ENCODE results near the gene RBM19.

The RBM19 gene, protein sequence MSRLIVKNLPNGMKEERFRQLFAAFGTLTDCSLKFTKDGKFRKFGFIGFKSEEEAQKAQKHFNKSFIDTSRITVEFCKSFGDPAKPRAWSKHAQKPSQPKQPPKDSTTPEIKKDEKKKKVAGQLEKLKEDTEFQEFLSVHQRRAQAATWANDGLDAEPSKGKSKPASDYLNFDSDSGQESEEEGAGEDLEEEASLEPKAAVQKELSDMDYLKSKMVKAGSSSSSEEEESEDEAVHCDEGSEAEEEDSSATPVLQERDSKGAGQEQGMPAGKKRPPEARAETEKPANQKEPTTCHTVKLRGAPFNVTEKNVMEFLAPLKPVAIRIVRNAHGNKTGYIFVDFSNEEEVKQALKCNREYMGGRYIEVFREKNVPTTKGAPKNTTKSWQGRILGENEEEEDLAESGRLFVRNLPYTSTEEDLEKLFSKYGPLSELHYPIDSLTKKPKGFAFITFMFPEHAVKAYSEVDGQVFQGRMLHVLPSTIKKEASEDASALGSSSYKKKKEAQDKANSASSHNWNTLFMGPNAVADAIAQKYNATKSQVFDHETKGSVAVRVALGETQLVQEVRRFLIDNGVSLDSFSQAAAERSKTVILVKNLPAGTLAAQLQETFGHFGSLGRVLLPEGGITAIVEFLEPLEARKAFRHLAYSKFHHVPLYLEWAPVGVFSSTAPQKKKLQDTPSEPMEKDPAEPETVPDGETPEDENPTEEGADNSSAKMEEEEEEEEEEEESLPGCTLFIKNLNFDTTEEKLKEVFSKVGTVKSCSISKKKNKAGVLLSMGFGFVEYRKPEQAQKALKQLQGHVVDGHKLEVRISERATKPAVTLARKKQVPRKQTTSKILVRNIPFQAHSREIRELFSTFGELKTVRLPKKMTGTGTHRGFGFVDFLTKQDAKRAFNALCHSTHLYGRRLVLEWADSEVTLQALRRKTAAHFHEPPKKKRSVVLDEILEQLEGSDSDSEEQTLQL
- total RNA-seq = 76.9 to 113 (median 87.0) reads per million in 3 donors

DNA sequence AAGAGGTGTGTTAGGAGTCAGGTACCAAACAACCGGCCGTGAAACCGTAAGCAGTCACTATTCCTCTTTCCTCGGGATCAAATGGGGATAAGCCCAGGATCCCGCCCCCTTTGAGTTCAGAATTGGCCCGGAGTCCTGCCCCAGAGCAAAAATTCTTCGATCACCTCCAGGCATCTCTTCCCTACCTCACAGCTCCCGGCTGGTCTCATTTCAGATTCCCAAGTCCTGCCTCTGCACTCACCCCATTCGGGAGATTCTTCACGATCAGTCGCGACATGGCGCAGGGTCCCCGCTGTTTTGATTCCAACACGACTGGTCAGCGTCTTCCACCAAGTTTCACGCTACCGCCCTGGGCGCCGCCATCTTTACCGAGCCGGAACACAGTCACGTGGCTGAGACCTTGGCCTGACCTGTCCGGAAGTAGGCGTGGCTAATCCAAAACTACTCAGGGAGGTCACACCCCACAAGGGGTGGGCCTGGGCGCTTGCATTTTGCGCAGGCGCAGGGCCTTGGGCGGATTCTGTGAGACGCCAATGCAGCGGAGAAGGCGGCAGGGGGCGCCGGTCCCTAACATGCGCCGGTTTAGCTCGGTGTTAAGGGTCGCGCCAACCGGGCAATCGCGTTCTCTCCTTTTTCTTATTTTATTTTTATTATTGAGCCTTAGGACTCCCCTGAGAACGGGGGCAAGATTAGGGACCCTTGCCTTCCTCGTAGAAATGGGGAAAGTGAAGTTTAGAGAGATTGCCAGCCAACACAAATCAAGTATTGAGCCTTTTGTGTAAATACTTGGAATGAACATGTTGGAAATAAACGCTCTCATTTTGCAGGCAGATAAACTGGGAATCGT lies at the start of gene RBM19:
Gene RBM19 (minus strand): TSS at position 375 of the 847 bp plus-strand sequence. CDS start 98 bp downstream, at position 277.
- peak; percentile 94 to 97 (median 94) for DNase-seq
- H3K27ac ChIP-seq (ENCODE audit: insufficient read depth, low read length, poor library complexity, severe bottlenecking) = peak within 1 kb of the TSS; percentile 51
- H3K9me3 ChIP-seq (ENCODE audit: control insufficient read depth, low read length) = no peaks in the 10 kb centered on the region
- peaks cover 5% of the 10 kb centered on the region for H3K4me1 ChIP-seq (ENCODE audit: control insufficient read depth, insufficient read depth, low read length, poor library complexity, severe bottlenecking)
- peak within 1 kb of the TSS; percentile 88 for H3K4me3 ChIP-seq (ENCODE audit: insufficient read depth, low read depth, low read length, poor library complexity, severe bottlenecking)
- peaks cover 13% of the 10 kb centered on the region for H3K36me3 ChIP-seq (ENCODE audit: control insufficient read depth, insufficient read depth, low read length)
- no peaks in the 10 kb centered on the region for H3K27me3 ChIP-seq (replicated peaks; ENCODE audit: control insufficient read depth, insufficient read depth, low read length, poor library complexity, severe bottlenecking)

DNA sequence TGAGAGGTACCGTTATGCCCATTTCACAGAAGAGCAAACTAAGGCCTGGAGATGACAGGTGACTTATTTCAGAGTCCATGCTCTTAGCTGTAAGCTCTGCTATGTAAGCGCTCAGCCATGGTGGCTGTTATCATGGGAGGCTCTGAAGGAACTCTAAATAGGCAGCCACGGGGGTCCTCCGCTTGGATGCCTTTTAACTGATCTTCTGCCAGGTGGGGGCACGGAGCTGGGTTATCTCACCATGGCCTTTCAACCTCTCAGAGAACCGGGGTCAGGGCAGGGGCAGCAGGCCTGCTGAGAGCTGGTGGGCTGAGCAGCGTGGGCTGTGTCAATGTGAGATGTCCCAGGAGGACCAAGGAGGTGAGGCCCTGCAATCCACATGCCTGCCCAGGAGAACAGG lies 49.7 kb upstream of the RBM19 start:
- Histone ChIP-seq H3K9me3 (ENCODE audit: control insufficient read depth, low read length) (no peaks in the 10 kb centered on the region), H3K27ac (ENCODE audit: insufficient read depth, low read length, poor library complexity, severe bottlenecking) (no peak overlapping the region), H3K27me3 (replicated peaks; ENCODE audit: control insufficient read depth, insufficient read depth, low read length, poor library complexity, severe bottlenecking) (no peaks in the 10 kb centered on the region), H3K36me3 (ENCODE audit: control insufficient read depth, insufficient read depth, low read length) (no peaks in the 10 kb centered on the region), H3K4me1 (ENCODE audit: control insufficient read depth, insufficient read depth, low read length, poor library complexity, severe bottlenecking) (no peaks in the 10 kb centered on the region), H3K4me3 (ENCODE audit: insufficient read depth, low read depth, low read length, poor library complexity, severe bottlenecking) (no peak overlapping the region)
- no peak for DNase-seq

- no peaks in the 10 kb centered on the region for H3K4me1 ChIP-seq (ENCODE audit: control insufficient read depth, insufficient read depth, low read length, poor library complexity, severe bottlenecking)
- no peaks in the 10 kb centered on the region for H3K36me3 ChIP-seq (ENCODE audit: control insufficient read depth, insufficient read depth, low read length)
- no peaks in the 10 kb centered on the region for H3K9me3 ChIP-seq (ENCODE audit: control insufficient read depth, low read length)
- H3K27ac ChIP-seq (ENCODE audit: insufficient read depth, low read length, poor library complexity, severe bottlenecking) = no peak overlapping the region
- H3K4me3 ChIP-seq (ENCODE audit: insufficient read depth, low read depth, low read length, poor library complexity, severe bottlenecking) = no peak overlapping the region
- peaks cover 1% of the 10 kb centered on the region for H3K27me3 ChIP-seq (replicated peaks; ENCODE audit: control insufficient read depth, insufficient read depth, low read length, poor library complexity, severe bottlenecking)
- no peak for DNase-seq
Measured at GRCh38 chr12:114013575-114014345, 47.6 kb upstream of the RBM19 start.

DNA sequence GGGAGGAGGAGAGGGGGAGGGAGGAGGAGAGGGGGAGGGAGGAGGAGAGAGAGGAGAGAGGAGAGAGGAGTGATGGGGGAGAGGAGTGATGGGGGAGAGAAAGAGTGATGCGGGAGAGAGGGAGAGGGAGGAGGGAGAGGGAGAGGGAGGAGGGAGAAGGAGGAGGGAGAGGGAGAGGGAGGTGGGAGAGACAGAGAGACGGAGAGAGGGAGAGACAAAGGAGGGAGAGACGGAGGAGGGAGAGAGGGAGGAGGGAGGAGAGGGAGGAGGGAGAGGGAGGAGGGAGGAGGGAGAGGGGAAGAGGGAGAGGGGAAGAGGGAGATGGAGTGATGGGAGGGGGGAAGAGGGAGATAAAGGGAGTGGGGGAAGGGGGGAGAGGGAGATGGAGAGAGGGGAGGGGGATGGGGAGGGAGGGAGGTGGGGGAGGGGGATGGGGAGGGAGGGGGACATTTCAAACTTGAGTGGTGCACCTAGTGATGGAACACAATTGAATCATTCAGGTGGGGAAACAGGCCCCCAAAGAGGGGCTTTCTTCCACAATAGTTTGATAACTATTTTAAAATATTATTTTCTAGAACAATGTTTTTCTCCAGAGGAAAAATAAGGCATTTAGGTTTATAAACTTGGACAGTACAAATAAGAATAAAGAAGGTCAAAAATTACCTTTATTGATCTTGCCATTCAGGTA lies 46.8 kb upstream of the RBM19 start:
- Histone ChIP-seq H3K4me3 (ENCODE audit: insufficient read depth, low read depth, low read length, poor library complexity, severe bottlenecking) (no peak overlapping the region), H3K27me3 (replicated peaks; ENCODE audit: control insufficient read depth, insufficient read depth, low read length, poor library complexity, severe bottlenecking) (peaks cover 2% of the 10 kb centered on the region), H3K9me3 (ENCODE audit: control insufficient read depth, low read length) (no peaks in the 10 kb centered on the region), H3K27ac (ENCODE audit: insufficient read depth, low read length, poor library complexity, severe bottlenecking) (no peak overlapping the region), H3K36me3 (ENCODE audit: control insufficient read depth, insufficient read depth, low read length) (no peaks in the 10 kb centered on the region), H3K4me1 (ENCODE audit: control insufficient read depth, insufficient read depth, low read length, poor library complexity, severe bottlenecking) (no peaks in the 10 kb centered on the region)
- no peak for DNase-seq

GRCh38 chr12:114011711-114012110 lies 45.6 kb upstream of the RBM19 start:
- DNase-seq = no peak
- Histone ChIP-seq H3K27ac (ENCODE audit: insufficient read depth, low read length, poor library complexity, severe bottlenecking) (no peak overlapping the region), H3K4me1 (ENCODE audit: control insufficient read depth, insufficient read depth, low read length, poor library complexity, severe bottlenecking) (no peaks in the 10 kb centered on the region), H3K4me3 (ENCODE audit: insufficient read depth, low read depth, low read length, poor library complexity, severe bottlenecking) (no peak overlapping the region), H3K36me3 (ENCODE audit: control insufficient read depth, insufficient read depth, low read length) (no peaks in the 10 kb centered on the region), H3K27me3 (replicated peaks; ENCODE audit: control insufficient read depth, insufficient read depth, low read length, poor library complexity, severe bottlenecking) (peaks cover 2% of the 10 kb centered on the region), H3K9me3 (ENCODE audit: control insufficient read depth, low read length) (no peaks in the 10 kb centered on the region)

GRCh38 chr12:114006482-114007425 lies 40.6 kb upstream of the RBM19 start:
- H3K9me3 ChIP-seq (ENCODE audit: control insufficient read depth, low read length) = no peaks in the 10 kb centered on the region
- H3K27ac ChIP-seq (ENCODE audit: insufficient read depth, low read length, poor library complexity, severe bottlenecking) = no peak overlapping the region
- peaks cover 2% of the 10 kb centered on the region for H3K27me3 ChIP-seq (replicated peaks; ENCODE audit: control insufficient read depth, insufficient read depth, low read length, poor library complexity, severe bottlenecking)
- no peak for DNase-seq
- no peaks in the 10 kb centered on the region for H3K36me3 ChIP-seq (ENCODE audit: control insufficient read depth, insufficient read depth, low read length)
- H3K4me1 ChIP-seq (ENCODE audit: control insufficient read depth, insufficient read depth, low read length, poor library complexity, severe bottlenecking) = no peaks in the 10 kb centered on the region
- no peak overlapping the region for H3K4me3 ChIP-seq (ENCODE audit: insufficient read depth, low read depth, low read length, poor library complexity, severe bottlenecking)

- DNase-seq = no peak
- Histone ChIP-seq H3K27ac (ENCODE audit: insufficient read depth, low read length, poor library complexity, severe bottlenecking) (no peak overlapping the region), H3K9me3 (ENCODE audit: control insufficient read depth, low read length) (no peaks in the 10 kb centered on the region), H3K27me3 (replicated peaks; ENCODE audit: control insufficient read depth, insufficient read depth, low read length, poor library complexity, severe bottlenecking) (peaks cover 2% of the 10 kb centered on the region), H3K36me3 (ENCODE audit: control insufficient read depth, insufficient read depth, low read length) (no peaks in the 10 kb centered on the region), H3K4me1 (ENCODE audit: control insufficient read depth, insufficient read depth, low read length, poor library complexity, severe bottlenecking) (no peaks in the 10 kb centered on the region), H3K4me3 (ENCODE audit: insufficient read depth, low read depth, low read length, poor library complexity, severe bottlenecking) (no peak overlapping the region)
Measured at GRCh38 chr12:114004402-114004801, 38.3 kb upstream of the RBM19 start.

GRCh38 chr12:114003286-114003685 lies 37.2 kb upstream of the RBM19 start:
- no peak overlapping the region for H3K27ac ChIP-seq (ENCODE audit: insufficient read depth, low read length, poor library complexity, severe bottlenecking)
- no peaks in the 10 kb centered on the region for H3K9me3 ChIP-seq (ENCODE audit: control insufficient read depth, low read length)
- no peak overlapping the region for H3K4me3 ChIP-seq (ENCODE audit: insufficient read depth, low read depth, low read length, poor library complexity, severe bottlenecking)
- no peaks in the 10 kb centered on the region for H3K27me3 ChIP-seq (replicated peaks; ENCODE audit: control insufficient read depth, insufficient read depth, low read length, poor library complexity, severe bottlenecking)
- H3K36me3 ChIP-seq (ENCODE audit: control insufficient read depth, insufficient read depth, low read length) = no peaks in the 10 kb centered on the region
- H3K4me1 ChIP-seq (ENCODE audit: control insufficient read depth, insufficient read depth, low read length, poor library complexity, severe bottlenecking) = no peaks in the 10 kb centered on the region
- no peak for DNase-seq
